GM12878 (cell line): Measurements from ENCODE around the gene TRAF7. TPM values are rescaled to one million over a fixed set of nuclear protein-coding genes. Genes with fewer than 3 reads are reported as not detected.

Experiments used
- ATAC-seq: fragments of 200-7000 bp; cut with Tn5 transposase; 3 replicates; pipeline ENCODE4 v1.9.1; 2020; ENCODE audit warnings: mild to moderate bottlenecking, moderate library complexity
- BruUV-seq: library from RNA; stranded (reverse); fragments of 400-500 nt; replicated peaks from 2 replicates; lab custom pipeline; 2021; lab: Mats Ljungman, UMichigan
- CTCF ChIA-PET: fragments of 300-600 bp; sonication (Branson Sonifier 250); formaldehyde crosslinking; extraction: SDS; loops from one replicate; lab custom pipeline; 2021; ENCODE audit warnings: inconsistent platforms; lab: Yijun Ruan, JAX
- POLR2A ChIA-PET: fragments of 350-600 bp; formaldehyde crosslinking; extraction: SDS; loops from one replicate; lab custom pipeline; 2021; ENCODE audit warnings: inconsistent platforms; lab: Charles Lee
- RAD21 ChIA-PET: fragments of 300-600 bp; sonication (Branson Sonifier 250); formaldehyde crosslinking; loops from one replicate; lab custom pipeline; 2023; ENCODE audit warnings: antibody characterized with exemption; ENCODE audit not compliant: unreplicated experiment; lab: Charles Lee
- SMC1A ChIA-PET: fragments of 300-600 bp; sonication (Branson Sonifier 250); formaldehyde crosslinking; loops from one replicate; lab custom pipeline; 2023; ENCODE audit not compliant: unreplicated experiment, uncharacterized antibody; lab: Charles Lee
- DNase-seq: peaks from one replicate; pipeline ENCODE4 v3.0.0-alpha.2; 2011; ENCODE audit warnings: low read depth, low spot score
- FAIRE-seq: peaks from 3 replicates; lab custom pipeline; 2011; peaks lifted over from hg19 to GRCh38; lab: Jason Lieb, UNC
- H2AFZ ChIP-seq: 2 replicates; pipeline ENCODE4 v1.6.0; 2011; ENCODE audit warnings: low read depth, low read length, control low read depth; ENCODE audit not compliant: control insufficient read depth
- H3K27ac ChIP-seq: 2 replicates; pipeline ENCODE4 v1.5.1; 2011; ENCODE audit warnings: control low read depth; ENCODE audit not compliant: control insufficient read depth, insufficient read depth
- H3K27me3 ChIP-seq, 2 experiments: replicated peaks in 1 of 2; 2 replicates each; pipeline versions ENCODE4 v1.6.0 to v1.6.1; 2011; ENCODE audit warnings: low read length in 1 of 2; ENCODE audit not compliant: control insufficient read depth in 2 of 2, insufficient read depth in 2 of 2
- H3K36me3 ChIP-seq, 2 experiments: 2 replicates each; pipeline ENCODE4 v1.5.1; 2011; ENCODE audit warnings: low read length in 1 of 2; ENCODE audit not compliant: control insufficient read depth in 2 of 2, insufficient read depth in 2 of 2
- H3K4me1 ChIP-seq: 2 replicates; pipeline ENCODE4 v1.6.1; 2011; ENCODE audit warnings: mild to moderate bottlenecking, low read length, moderate library complexity, mixed read lengths; ENCODE audit not compliant: control insufficient read depth, insufficient read depth
- H3K4me2 ChIP-seq: 2 replicates; pipeline ENCODE4 v1.6.0; 2011; ENCODE audit warnings: control low read depth; ENCODE audit not compliant: control insufficient read depth, insufficient read depth
- H3K4me3 ChIP-seq: fragments of 200-600 bp; sonication (generic); 2 replicates; pipeline ENCODE4 v1.5.1; 2016
- H3K79me2 ChIP-seq: 2 replicates; pipeline ENCODE4 v1.6.0; 2011; ENCODE audit warnings: low read length; ENCODE audit not compliant: control insufficient read depth, insufficient read depth
- H3K9ac ChIP-seq: 2 replicates; pipeline ENCODE4 v1.8.0; 2011; ENCODE audit warnings: low read length, control low read depth, mixed read lengths; ENCODE audit not compliant: control insufficient read depth, insufficient read depth
- H3K9me3 ChIP-seq: replicated peaks from 3 replicates; pipeline ENCODE4 v1.5.1; 2011; ENCODE audit warnings: mild to moderate bottlenecking, low read length; ENCODE audit not compliant: control insufficient read depth, insufficient read depth
- H4K20me1 ChIP-seq: 2 replicates; pipeline ENCODE4 v1.6.0; 2011; ENCODE audit not compliant: control insufficient read depth, insufficient read depth
- ATF2 ChIP-seq: IDR thresholded peaks from 2 replicates; pipeline ENCODE4 v1.6.1; 2012; ENCODE audit warnings: low read length, inconsistent platforms
- CTCF ChIP-seq, 3 experiments: IDR thresholded peaks in 2 of 3; conservative IDR thresholded peaks in 1 of 3; 2 replicates each; pipeline ENCODE4 v1.5.1; 2011; ENCODE audit warnings: low read depth in 3 of 3, low read length in 3 of 3, mild to moderate bottlenecking in 3 of 3, control low read depth in 2 of 3, moderate library complexity in 2 of 3, inconsistent platforms in 1 of 3, mixed read lengths in 1 of 3; ENCODE audit not compliant: control insufficient read depth in 2 of 3, insufficient read depth in 1 of 3; ENCODE audit errors: extremely low read depth in 1 of 3
- DPF2 ChIP-seq: fragments of 450-650 bp; IDR thresholded peaks from 2 replicates; pipeline ENCODE4 v1.6.1; 2017; ENCODE audit warnings: mild to moderate bottlenecking
- HCFC1 ChIP-seq: fragments of 150-350 bp; IDR thresholded peaks from 2 replicates; pipeline ENCODE4 v1.6.1; 2014; ENCODE audit warnings: low read length
- IKZF1 ChIP-seq: fragments of 450-650 bp; conservative IDR thresholded peaks from 2 replicates; pipeline ENCODE4 v1.6.1; 2017; ENCODE audit warnings: antibody characterized with exemption, mild to moderate bottlenecking
- IKZF2 ChIP-seq, 2 experiments: fragments of 450-650 bp; IDR thresholded peaks; 2 replicates each; pipeline ENCODE4 v1.6.1; 2017; ENCODE audit warnings: mild to moderate bottlenecking in 2 of 2, moderate library complexity in 2 of 2
- IRF5 ChIP-seq: fragments of 450-650 bp; IDR thresholded peaks from 2 replicates; pipeline ENCODE4 v1.6.1; 2017; ENCODE audit warnings: borderline replicate concordance
- MTA3 ChIP-seq: IDR thresholded peaks from 2 replicates; pipeline ENCODE4 v1.6.1; 2012; ENCODE audit warnings: low read length, inconsistent platforms, borderline replicate concordance
- NFYA ChIP-seq: IDR thresholded peaks from 2 replicates; pipeline ENCODE4 v1.6.1; 2011; ENCODE audit warnings: low read depth, mild to moderate bottlenecking, low read length, improper control_type of control experiment, borderline replicate concordance
- PAX8 ChIP-seq: fragments of 450-650 bp; IDR thresholded peaks from 2 replicates; pipeline ENCODE4 v1.6.1; 2017; ENCODE audit warnings: mild to moderate bottlenecking, moderate library complexity
- RBBP5 ChIP-seq: fragments of 200-600 bp; sonication (generic); conservative IDR thresholded peaks from 2 replicates; pipeline ENCODE4 v1.6.1; 2016
- REST ChIP-seq: IDR thresholded peaks from 2 replicates; pipeline ENCODE4 v1.6.1; 2012; ENCODE audit warnings: mild to moderate bottlenecking, low read depth, low read length
- RFX5 ChIP-seq: IDR thresholded peaks from 2 replicates; pipeline ENCODE4 v1.6.1; 2011; ENCODE audit warnings: low read depth, low read length, improper control_type of control experiment
- TCF12 ChIP-seq: IDR thresholded peaks from 2 replicates; pipeline ENCODE4 v1.6.1; 2011; ENCODE audit warnings: low read depth, mild to moderate bottlenecking, low read length
- ZNF274 ChIP-seq: IDR thresholded peaks from one replicate; pipeline ENCODE4 v1.8.0; 2011; ENCODE audit not compliant: insufficient read length, insufficient read depth
- ZNF622 ChIP-seq: fragments of 450-650 bp; IDR thresholded peaks from 2 replicates; pipeline ENCODE4 v1.6.1; 2017; ENCODE audit warnings: mild to moderate bottlenecking, inconsistent platforms
- WGBS: methylation state at CpG from one replicate; pipeline ENCODE4 v1.1.6; 2016; ENCODE audit warnings: low lambda C conversion rate; ENCODE audit not compliant: insufficient replicate concordance, insufficient coverage; ENCODE audit errors: missing lambda C conversion rate; 5-methylcytosine and 5-hydroxymethylcytosine counted together
- in situ Hi-C: fragments of 300-500 bp; cut with MboI; formaldehyde crosslinking; loops from 9 replicates; pipeline ENCODE4 v1.14.3; 2018; ENCODE audit warnings: mixed read lengths
- intact Hi-C: fragments of 100-400 bp; cut with micrococcal nuclease; formaldehyde crosslinking; loops from one replicate; pipeline ENCODE4 v1.14.2; 2022; ENCODE audit not compliant: unreplicated experiment
- polyA plus RNA-seq, 11 experiments: library from polyadenylated mRNA; depleted of rRNA in 4 of 11; unstranded in 6 of 11; stranded (reverse) in 5 of 11; fragments of >200 nt; fragmentation: Nextera tagmentation in 4 of 11; fragmentation: Illumina TruSeq in 1 of 11; extraction: Ambion mirVana in 4 of 11; extraction: Trizol in 1 of 11; gene quantifications; 1 replicate in 1 of 11; 2 replicates in 10 of 11; pipeline versions ENCODE4 v1.2.1 to v1.2.3, GENCODE V29; 2011 to 2016; ENCODE audit warnings: inconsistent platforms in 2 of 11, missing spikeins in 2 of 11, low read depth in 1 of 11
- total RNA-seq, 4 experiments: library from RNA; depleted of rRNA in 3 of 4; stranded (reverse); fragments of >200 nt in 3 of 4; fragmentation: Illumina TruSeq in 1 of 4; extraction: Trizol in 1 of 4; gene quantifications; 2 replicates each; pipeline versions ENCODE4 v1.2.1 to v1.2.3, GENCODE V29; 2013 to 2021

TRAF7 gene
- total and polyA plus RNA-seq, 10 of the 15 experiments (the other 5 are each of a cell fraction or from before 2014, with no cell fraction given): 0.61 to 87.0 (median 30.0) TPM

- no peak for ATAC-seq
- no TSS peak for BruUV-seq
- CTCF ChIA-PET: interaction anchor here (0.6 kb wide), 1 partner anchor 121 kb away, joined by 3 read pairs; no protein-coding TSS in a partner anchor
- no peak for FAIRE-seq
- Histone ChIP-seq H3K4me3 (peak overlapping the region; percentile 93), H3K9me3 (no peaks in the 10 kb centered on the region), H3K27me3 (no peaks in the 10 kb centered on the region), H3K79me2 (peaks cover 20% of the 10 kb centered on the region), H4K20me1 (no peaks in the 10 kb centered on the region), H3K4me1 (peaks cover 6% of the 10 kb centered on the region; the same call in 1 of the 2 replicates), H3K4me2 (peak overlapping the region; percentile 89), H2AFZ (no peak overlapping the region), H3K27ac (peak overlapping the region; percentile 96; the same call in 1 of the 2 replicates), H3K36me3 (peaks cover 8 to 19% of the 10 kb centered on the region in 2 experiments; a peak in 3 of 4 replicates), H3K9ac (peak overlapping the region; percentile 78)
- SMC1A ChIA-PET: no interaction called here
- POLR2A ChIA-PET: interaction anchor here (0.5 to 1.5 kb wide), 5 partner anchors 8 to 282 kb away, joined by 3 to 9 read pairs (median 4); partner anchors contain the start of genes ECI1, PGP and TRAF7
- in situ Hi-C loops (no loop called here), intact Hi-C loops (loop anchor here (5.0 kb wide), 1 partner anchor 46 kb away; the partner anchor contains the start of gene ECI1)
- 54% methylated on average over 18 of the region's 18 CpGs for WGBS
- RAD21 ChIA-PET: interaction anchor here (1.5 kb wide), 1 partner anchor 8 kb away, joined by 3 read pairs; the partner anchor contains the start of gene PGP
- no peak for DNase-seq
- TF ChIP-seq IKZF2 (IDR thresholded peaks at IDR 0.05) (no peak), REST (no peak), RBBP5 (no peak), ZNF274 (no peak), MTA3 (no peak; the same call in 1 of the 2 replicates), HCFC1 (no peak), RFX5 (no peak), CTCF (IDR thresholded peaks at IDR 0.05 in 2 of 3, conservative IDR thresholded peaks at IDR 0.05 in 1 of 3; ENCODE audit: control insufficient read depth in 2 of 3, extremely low read depth in 1 of 3, insufficient read depth in 1 of 3, low read depth in 3 of 3, low read length in 3 of 3) (no peak), ZNF622 (no peak), DPF2 (no peak), PAX8 (no peak), NFYA (no peak), IKZF1 (no peak), TCF12 (no peak), IRF5 (no peak), ATF2 (no peak)
Measured at GRCh38 chr16:2206420-2206779, 50.8 kb downstream of the TRAF7 start.
